GM23338 (cell line): ENCODE measurements around the gene EYA4. TPM values are rescaled to one million over a fixed set of nuclear protein-coding genes. Genes with fewer than 3 reads are reported as not detected.

Experiments
- ATAC-seq: fragments of 200-7000 bp; cut with Tn5 transposase; 3 replicates; pipeline ENCODE4 v1.9.1; 2020
- DNase-seq: peaks from one replicate; pipeline ENCODE4 v3.0.0-alpha.2; 2015; ENCODE audit warnings: low spot score
- H2AFZ ChIP-seq: fragments of 200-600 bp; sonication (generic); 2 replicates; pipeline ENCODE4 v1.8.0; 2016; ENCODE audit warnings: antibody characterized with exemption, mild to moderate bottlenecking, moderate library complexity
- H3F3A ChIP-seq: fragments of 200-600 bp; sonication (generic); replicated peaks from 2 replicates; pipeline ENCODE4 v1.8.0; 2017; ENCODE audit warnings: antibody characterized with exemption, mixed run types, low read depth
- H3K27ac ChIP-seq: fragments of 200-600 bp; sonication (generic); 2 replicates; pipeline ENCODE4 v1.6.1; 2016; ENCODE audit warnings: low read depth
- H3K27me3 ChIP-seq: fragments of 200-600 bp; sonication (generic); 2 replicates; pipeline ENCODE4 v1.8.0; 2016; ENCODE audit warnings: mild to moderate bottlenecking, mixed run types, moderate library complexity; ENCODE audit not compliant: insufficient read depth
- H3K36me3 ChIP-seq: fragments of 200-600 bp; sonication (generic); 2 replicates; pipeline ENCODE4 v1.8.0; 2016; ENCODE audit warnings: mild to moderate bottlenecking; ENCODE audit not compliant: insufficient read depth
- H3K4me1 ChIP-seq: fragments of 200-600 bp; sonication (generic); 2 replicates; pipeline ENCODE4 v1.8.0; 2016; ENCODE audit warnings: mild to moderate bottlenecking, moderate library complexity; ENCODE audit not compliant: insufficient read depth
- H3K4me2 ChIP-seq: fragments of 200-600 bp; sonication (generic); 2 replicates; pipeline ENCODE4 v1.7.1; 2017; ENCODE audit warnings: mixed run types
- H3K4me3 ChIP-seq: fragments of 200-600 bp; sonication (generic); 2 replicates; pipeline ENCODE4 v1.6.1; 2016; ENCODE audit warnings: mixed run types
- H3K79me2 ChIP-seq: fragments of 200-600 bp; sonication (generic); replicated peaks from 2 replicates; pipeline ENCODE4 v1.8.0; 2017; ENCODE audit warnings: mild to moderate bottlenecking; ENCODE audit not compliant: insufficient read depth
- H3K9me2 ChIP-seq: fragments of 200-600 bp; sonication (generic); 2 replicates; pipeline ENCODE4 v1.8.0; 2017; ENCODE audit not compliant: insufficient read depth
- H4K20me1 ChIP-seq: fragments of 200-600 bp; sonication (generic); replicated peaks from 2 replicates; pipeline ENCODE4 v1.8.0; 2017; ENCODE audit warnings: mild to moderate bottlenecking; ENCODE audit not compliant: insufficient read depth
- H3K27ac Mint-ChIP-seq: 2 replicates; pipeline ENCODE4 v1.8.0; 2020; ENCODE audit warnings: inconsistent platforms, mild to moderate bottlenecking, moderate library complexity, mixed read lengths
- H3K27me3 Mint-ChIP-seq: 3 replicates; pipeline ENCODE4 v1.8.0; 2022; ENCODE audit warnings: low read depth, mild to moderate bottlenecking, moderate library complexity, mixed read lengths, inconsistent platforms; ENCODE audit not compliant: insufficient read depth, poor library complexity
- H3K36me3 Mint-ChIP-seq: 3 replicates; pipeline ENCODE4 v1.8.0; 2021; ENCODE audit warnings: low read depth, mild to moderate bottlenecking, inconsistent platforms, moderate library complexity, mixed read lengths
- H3K4me1 Mint-ChIP-seq: 3 replicates; pipeline ENCODE4 v1.8.0; 2020; ENCODE audit warnings: mild to moderate bottlenecking, inconsistent platforms, mixed read lengths
- H3K4me3 Mint-ChIP-seq: 3 replicates; pipeline ENCODE4 v1.8.0; 2021; ENCODE audit warnings: moderate library complexity, mild to moderate bottlenecking, inconsistent platforms, mixed read lengths
- H3K9me3 Mint-ChIP-seq: 3 replicates; pipeline ENCODE4 v1.8.0; 2020; ENCODE audit warnings: moderate library complexity, mild to moderate bottlenecking, inconsistent platforms, mixed read lengths
- CREB1 ChIP-seq: fragments of 250-450 bp; sonication (Bioruptor Pico); IDR thresholded peaks from 2 replicates; pipeline ENCODE4 v1.5.0; 2020; ENCODE audit warnings: low read depth, mild to moderate bottlenecking, moderate library complexity
- EZH2 ChIP-seq: fragments of 200-600 bp; sonication (generic); IDR thresholded peaks from one replicate; pipeline ENCODE4 v1.8.0; 2017; ENCODE audit warnings: antibody characterized with exemption, mild to moderate bottlenecking, low read depth; ENCODE audit not compliant: unreplicated experiment
- EZH2phosphoT487 ChIP-seq: fragments of 200-600 bp; sonication (generic); IDR thresholded peaks from one replicate; pipeline ENCODE4 v1.8.1; 2018; ENCODE audit warnings: antibody characterized with exemption; ENCODE audit not compliant: unreplicated experiment
- JUNB ChIP-seq: IDR thresholded peaks from one replicate; pipeline ENCODE4 v1.6.1; 2016; ENCODE audit warnings: antibody characterized with exemption; ENCODE audit not compliant: unreplicated experiment
- NANOG ChIP-seq: IDR thresholded peaks from 2 replicates; pipeline ENCODE4 v1.6.1; 2016; ENCODE audit warnings: antibody characterized with exemption, borderline replicate concordance
- POLR2AphosphoS5 ChIP-seq: IDR thresholded peaks from 2 replicates; pipeline ENCODE4 v1.6.1; 2016; ENCODE audit warnings: antibody characterized with exemption, low read depth
- ZNF114 ChIP-seq: fragments of 250-450 bp; sonication (Bioruptor Pico); IDR thresholded peaks from 2 replicates; pipeline ENCODE4 v1.5.0; 2020; ENCODE audit warnings: mild to moderate bottlenecking, moderate library complexity
- ZNF331 ChIP-seq: fragments of 250-450 bp; sonication (Bioruptor Pico); IDR thresholded peaks from 2 replicates; pipeline ENCODE4 v1.5.0; 2020; ENCODE audit warnings: low read depth, mild to moderate bottlenecking, moderate library complexity
- polyA plus RNA-seq: library from polyadenylated mRNA; unstranded; fragments of >200 nt; fragmentation: Nextera tagmentation; extraction: Ambion mirVana; gene quantifications from 2 replicates; pipeline ENCODE4 v1.2.1, GENCODE V29; 2016
- total RNA-seq: library from RNA; depleted of rRNA; stranded (reverse); fragments of >200 nt; shearing (Covaris generic); gene quantifications from 2 replicates; pipeline ENCODE4 v1.2.3, GENCODE V29; 2014
- TF ChIP-seq, protein P1 (sequence below): fragments of 250-450 bp; sonication (Bioruptor Pico); IDR thresholded peaks from 2 replicates; pipeline ENCODE4 v1.5.0; 2020; ENCODE audit warnings: mild to moderate bottlenecking, moderate library complexity

EYA4 gene
- total and polyA plus RNA-seq, 2 experiments from 2014 or later = 0.05 to 0.21 TPM

DNA sequence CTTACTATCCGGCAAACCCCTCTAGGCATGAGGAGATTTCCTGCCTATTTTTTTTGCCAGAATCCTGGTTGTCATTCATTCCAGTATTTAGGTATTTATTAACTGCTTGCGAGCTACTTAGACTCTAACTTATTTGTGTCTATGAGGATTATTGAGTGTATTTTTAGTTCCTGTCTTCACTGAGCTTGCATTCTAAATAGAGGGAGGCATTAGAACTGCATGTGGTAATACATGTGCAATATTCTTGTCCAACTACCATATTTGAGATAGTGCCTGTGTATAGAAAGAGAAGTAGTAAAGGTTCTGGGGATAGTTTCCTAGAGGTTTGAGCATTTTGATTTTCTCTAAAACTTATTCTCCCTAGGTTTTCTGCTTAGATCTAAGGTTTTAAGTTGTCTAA, 308.9 kb downstream of the EYA4 start:
- H3K27ac Mint-ChIP-seq = no peak overlapping the region
- H2AFZ ChIP-seq = no peak overlapping the region
- no peaks in the 10 kb centered on the region for H3K36me3 ChIP-seq
- no peak overlapping the region for H3K4me3 ChIP-seq
- no peak for DNase-seq
- H3K9me3 Mint-ChIP-seq = no peaks in the 10 kb centered on the region
- H3F3A ChIP-seq = no peaks in the 10 kb centered on the region
- H3K4me3 Mint-ChIP-seq = no peak overlapping the region
- H4K20me1 ChIP-seq = no peaks in the 10 kb centered on the region
- no peak overlapping the region for H3K27ac ChIP-seq
- H3K79me2 ChIP-seq = no peaks in the 10 kb centered on the region
- H3K27me3 ChIP-seq = no peaks in the 10 kb centered on the region
- TF ChIP-seq EZH2 = no peak
- no peak for TF ChIP-seq NANOG
- TF ChIP-seq ZNF114 (CRISPR knock-in tag) = no peak
- no peak for TF ChIP-seq JUNB
- no peaks in the 10 kb centered on the region for H3K36me3 Mint-ChIP-seq
- H3K9me2 ChIP-seq = no peaks in the 10 kb centered on the region
- H3K4me2 ChIP-seq = no peak overlapping the region
- H3K4me1 Mint-ChIP-seq = peaks cover 21% of the 10 kb centered on the region
- H3K4me1 ChIP-seq = peaks cover 26% of the 10 kb centered on the region
- no peak for ATAC-seq
- peaks cover 3% of the 10 kb centered on the region for H3K27me3 Mint-ChIP-seq

DNA sequence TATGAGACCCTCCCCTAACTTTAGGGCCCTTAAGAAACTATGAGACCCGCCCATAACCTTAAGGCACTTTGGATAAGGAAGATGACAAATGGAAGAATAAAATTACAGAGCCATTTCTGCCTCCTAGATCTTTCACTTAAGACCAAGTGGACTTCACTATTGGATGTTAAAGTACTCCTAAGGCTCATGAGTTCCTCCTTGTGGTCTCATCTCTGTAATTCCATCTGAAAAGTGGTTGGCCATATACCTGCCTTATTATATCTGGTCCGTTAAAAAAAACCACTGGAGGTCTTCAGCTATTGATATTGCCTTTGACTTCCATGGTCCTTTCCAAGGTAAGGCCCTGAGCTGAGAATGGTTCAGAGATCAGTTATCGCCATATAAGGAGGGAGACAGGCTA, 310.3 kb downstream of the EYA4 start:
- no peak overlapping the region for H3K4me3 Mint-ChIP-seq
- ATAC-seq (no peak), DNase-seq (no peak)
- Histone ChIP-seq H3F3A (no peaks in the 10 kb centered on the region), H3K4me1 (peaks cover 26% of the 10 kb centered on the region), H2AFZ (no peak overlapping the region), H4K20me1 (no peaks in the 10 kb centered on the region), H3K4me2 (no peak overlapping the region), H3K27me3 (no peaks in the 10 kb centered on the region), H3K4me3 (no peak overlapping the region), H3K27ac (no peak overlapping the region), H3K36me3 (no peaks in the 10 kb centered on the region), H3K9me2 (no peaks in the 10 kb centered on the region), H3K79me2 (no peaks in the 10 kb centered on the region)
- TF ChIP-seq CREB1 (CRISPR knock-in tag) (no peak), JUNB (no peak), POLR2AphosphoS5 (no peak), ZNF331 (CRISPR knock-in tag) (no peak), NANOG (no peak), EZH2phosphoT487 (no peak)
- H3K9me3 Mint-ChIP-seq = no peaks in the 10 kb centered on the region
- H3K36me3 Mint-ChIP-seq = no peaks in the 10 kb centered on the region
- no peak overlapping the region for H3K27ac Mint-ChIP-seq
- H3K4me1 Mint-ChIP-seq = peaks cover 21% of the 10 kb centered on the region
- peaks cover 3% of the 10 kb centered on the region for H3K27me3 Mint-ChIP-seq

DNA sequence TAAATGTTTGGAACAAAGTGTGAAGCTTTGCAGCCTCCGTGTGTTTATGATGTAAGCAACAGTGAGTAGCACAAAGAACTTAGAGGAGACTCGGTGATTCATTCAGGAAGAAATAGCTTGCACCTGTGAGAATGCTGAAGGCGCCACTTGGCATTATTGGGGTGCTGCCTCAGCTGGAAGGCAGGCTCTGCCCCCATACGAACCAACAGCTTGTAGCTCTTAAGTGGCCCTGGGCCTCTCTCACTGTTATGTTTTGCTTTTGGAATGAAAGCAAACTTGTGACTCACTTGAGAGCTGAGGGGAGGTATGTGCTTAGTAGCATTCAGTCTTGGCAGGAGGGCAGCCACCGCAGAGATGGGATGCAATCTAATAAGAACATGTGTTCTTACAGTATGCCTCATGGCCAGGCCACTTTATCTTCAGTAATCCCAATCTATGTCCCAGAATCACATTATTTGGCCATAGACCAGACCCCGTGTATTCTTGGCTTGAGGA, 310.7 kb downstream of the EYA4 start:
- H3K36me3 ChIP-seq = no peaks in the 10 kb centered on the region
- peaks cover 6% of the 10 kb centered on the region for H3K27me3 Mint-ChIP-seq
- no peak for TF ChIP-seq EZH2phosphoT487
- TF ChIP-seq CREB1 (CRISPR knock-in tag) = no peak
- TF ChIP-seq, protein P1, sequence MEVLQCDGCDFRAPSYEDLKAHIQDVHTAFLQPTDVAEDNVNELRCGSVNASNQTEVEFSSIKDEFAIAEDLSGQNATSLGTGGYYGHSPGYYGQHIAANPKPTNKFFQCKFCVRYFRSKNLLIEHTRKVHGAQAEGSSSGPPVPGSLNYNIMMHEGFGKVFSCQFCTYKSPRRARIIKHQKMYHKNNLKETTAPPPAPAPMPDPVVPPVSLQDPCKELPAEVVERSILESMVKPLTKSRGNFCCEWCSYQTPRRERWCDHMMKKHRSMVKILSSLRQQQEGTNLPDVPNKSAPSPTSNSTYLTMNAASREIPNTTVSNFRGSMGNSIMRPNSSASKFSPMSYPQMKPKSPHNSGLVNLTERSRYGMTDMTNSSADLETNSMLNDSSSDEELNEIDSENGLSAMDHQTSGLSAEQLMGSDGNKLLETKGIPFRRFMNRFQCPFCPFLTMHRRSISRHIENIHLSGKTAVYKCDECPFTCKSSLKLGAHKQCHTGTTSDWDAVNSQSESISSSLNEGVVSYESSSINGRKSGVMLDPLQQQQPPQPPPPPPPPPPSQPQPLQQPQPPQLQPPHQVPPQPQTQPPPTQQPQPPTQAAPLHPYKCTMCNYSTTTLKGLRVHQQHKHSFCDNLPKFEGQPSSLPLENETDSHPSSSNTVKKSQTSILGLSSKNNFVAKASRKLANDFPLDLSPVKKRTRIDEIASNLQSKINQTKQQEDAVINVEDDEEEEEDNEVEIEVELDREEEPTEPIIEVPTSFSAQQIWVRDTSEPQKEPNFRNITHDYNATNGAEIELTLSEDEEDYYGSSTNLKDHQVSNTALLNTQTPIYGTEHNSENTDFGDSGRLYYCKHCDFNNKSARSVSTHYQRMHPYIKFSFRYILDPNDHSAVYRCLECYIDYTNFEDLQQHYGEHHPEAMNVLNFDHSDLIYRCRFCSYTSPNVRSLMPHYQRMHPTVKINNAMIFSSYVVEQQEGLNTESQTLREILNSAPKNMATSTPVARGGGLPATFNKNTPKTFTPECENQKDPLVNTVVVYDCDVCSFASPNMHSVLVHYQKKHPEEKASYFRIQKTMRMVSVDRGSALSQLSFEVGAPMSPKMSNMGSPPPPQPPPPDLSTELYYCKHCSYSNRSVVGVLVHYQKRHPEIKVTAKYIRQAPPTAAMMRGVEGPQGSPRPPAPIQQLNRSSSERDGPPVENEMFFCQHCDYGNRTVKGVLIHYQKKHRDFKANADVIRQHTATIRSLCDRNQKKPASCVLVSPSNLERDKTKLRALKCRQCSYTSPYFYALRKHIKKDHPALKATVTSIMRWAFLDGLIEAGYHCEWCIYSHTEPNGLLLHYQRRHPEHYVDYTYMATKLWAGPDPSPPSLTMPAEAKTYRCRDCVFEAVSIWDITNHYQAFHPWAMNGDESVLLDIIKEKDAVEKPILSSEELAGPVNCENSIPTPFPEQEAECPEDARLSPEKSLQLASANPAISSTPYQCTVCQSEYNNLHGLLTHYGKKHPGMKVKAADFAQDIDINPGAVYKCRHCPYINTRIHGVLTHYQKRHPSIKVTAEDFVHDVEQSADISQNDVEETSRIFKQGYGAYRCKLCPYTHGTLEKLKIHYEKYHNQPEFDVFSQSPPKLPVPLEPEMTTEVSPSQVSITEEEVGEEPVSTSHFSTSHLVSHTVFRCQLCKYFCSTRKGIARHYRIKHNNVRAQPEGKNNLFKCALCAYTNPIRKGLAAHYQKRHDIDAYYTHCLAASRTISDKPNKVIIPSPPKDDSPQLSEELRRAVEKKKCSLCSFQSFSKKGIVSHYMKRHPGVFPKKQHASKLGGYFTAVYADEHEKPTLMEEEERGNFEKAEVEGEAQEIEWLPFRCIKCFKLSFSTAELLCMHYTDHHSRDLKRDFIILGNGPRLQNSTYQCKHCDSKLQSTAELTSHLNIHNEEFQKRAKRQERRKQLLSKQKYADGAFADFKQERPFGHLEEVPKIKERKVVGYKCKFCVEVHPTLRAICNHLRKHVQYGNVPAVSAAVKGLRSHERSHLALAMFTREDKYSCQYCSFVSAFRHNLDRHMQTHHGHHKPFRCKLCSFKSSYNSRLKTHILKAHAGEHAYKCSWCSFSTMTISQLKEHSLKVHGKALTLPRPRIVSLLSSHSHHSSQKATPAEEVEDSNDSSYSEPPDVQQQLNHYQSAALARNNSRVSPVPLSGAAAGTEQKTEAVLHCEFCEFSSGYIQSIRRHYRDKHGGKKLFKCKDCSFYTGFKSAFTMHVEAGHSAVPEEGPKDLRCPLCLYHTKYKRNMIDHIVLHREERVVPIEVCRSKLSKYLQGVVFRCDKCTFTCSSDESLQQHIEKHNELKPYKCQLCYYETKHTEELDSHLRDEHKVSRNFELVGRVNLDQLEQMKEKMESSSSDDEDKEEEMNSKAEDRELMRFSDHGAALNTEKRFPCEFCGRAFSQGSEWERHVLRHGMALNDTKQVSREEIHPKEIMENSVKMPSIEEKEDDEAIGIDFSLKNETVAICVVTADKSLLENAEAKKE (CRISPR knock-in tag) = no peak
- TF ChIP-seq NANOG = no peak

More for the DNA sequence above, 310.7 kb downstream of the EYA4 start:
- Histone ChIP-seq H3K4me3 (no peak overlapping the region), H2AFZ (no peak overlapping the region), H3F3A (no peaks in the 10 kb centered on the region), H3K9me2 (no peaks in the 10 kb centered on the region), H4K20me1 (no peaks in the 10 kb centered on the region), H3K4me2 (no peak overlapping the region), H3K4me1 (peaks cover 26% of the 10 kb centered on the region), H3K79me2 (no peaks in the 10 kb centered on the region), H3K27me3 (no peaks in the 10 kb centered on the region), H3K27ac (no peak overlapping the region)
- no peak for ATAC-seq
- no peak for DNase-seq
- no peaks in the 10 kb centered on the region for H3K9me3 Mint-ChIP-seq
- no peaks in the 10 kb centered on the region for H3K36me3 Mint-ChIP-seq
- no peak overlapping the region for H3K27ac Mint-ChIP-seq
- no peak overlapping the region for H3K4me3 Mint-ChIP-seq
- peaks cover 21% of the 10 kb centered on the region for H3K4me1 Mint-ChIP-seq
